MM.1S (cell line): ENCODE data around the gene CPNE1.
"Not testable (repeated sequence)": the region's sequence is repeated elsewhere in the genome, so short reads cannot be mapped to it uniquely, and the experiment has no call there.

Experiments
- DNase-seq: peaks from one replicate; pipeline ENCODE4 v3.0.0-alpha.2; 2015
- H2AFZ ChIP-seq: fragments of 300-600 bp; sonication (generic); 2 replicates; pipeline ENCODE4 v1.6.0; 2016; ENCODE audit warnings: antibody characterized with exemption, low read length
- H3F3A ChIP-seq: fragments of 300-600 bp; sonication (generic); 2 replicates; pipeline ENCODE4 v1.6.1; 2016; ENCODE audit warnings: mild to moderate bottlenecking, antibody characterized with exemption, low read length, moderate library complexity, mixed read lengths; ENCODE audit not compliant: insufficient read depth
- H3K27ac ChIP-seq: fragments of 300-600 bp; sonication (generic); 2 replicates; pipeline ENCODE4 v1.5.1; 2016; ENCODE audit warnings: mild to moderate bottlenecking, low read length
- H3K27me3 ChIP-seq: fragments of 300-600 bp; sonication (generic); replicated peaks from 2 replicates; pipeline ENCODE4 v1.6.0; 2016; ENCODE audit warnings: low read length; ENCODE audit not compliant: insufficient read depth
- H3K36me3 ChIP-seq: fragments of 300-600 bp; sonication (generic); replicated peaks from 2 replicates; pipeline ENCODE4 v1.6.1; 2016; ENCODE audit warnings: mild to moderate bottlenecking, low read length, mixed read lengths; ENCODE audit not compliant: insufficient read depth
- H3K4me1 ChIP-seq: fragments of 300-600 bp; sonication (generic); 2 replicates; pipeline ENCODE4 v1.6.1; 2016; ENCODE audit warnings: low read length, mixed read lengths
- H3K4me2 ChIP-seq: fragments of 300-600 bp; sonication (generic); 2 replicates; pipeline ENCODE4 v1.6.0; 2016; ENCODE audit warnings: low read depth, low read length
- H3K4me3 ChIP-seq: fragments of 300-600 bp; sonication (generic); 2 replicates; pipeline ENCODE4 v1.5.1; 2016; ENCODE audit warnings: low read length, mixed read lengths
- H3K79me2 ChIP-seq: fragments of 300-600 bp; sonication (generic); 2 replicates; pipeline ENCODE4 v1.6.1; 2016; ENCODE audit warnings: mixed run types, low read length, mixed read lengths
- H3K9ac ChIP-seq: fragments of 300-600 bp; sonication (generic); 2 replicates; pipeline ENCODE4 v1.6.1; 2016; ENCODE audit warnings: low read length, mixed read lengths
- H3K9me2 ChIP-seq: fragments of 300-600 bp; sonication (generic); replicated peaks from 2 replicates; pipeline ENCODE4 v1.6.1; 2016; ENCODE audit warnings: mild to moderate bottlenecking, low read length, mixed read lengths; ENCODE audit not compliant: insufficient read depth
- H3K9me3 ChIP-seq: fragments of 300-600 bp; sonication (generic); replicated peaks from 2 replicates; pipeline ENCODE4 v1.6.1; 2016; ENCODE audit warnings: mild to moderate bottlenecking, low read length, mixed read lengths; ENCODE audit not compliant: insufficient read depth
- H4K20me1 ChIP-seq: fragments of 300-600 bp; sonication (generic); 2 replicates; pipeline ENCODE4 v1.6.1; 2016; ENCODE audit warnings: mild to moderate bottlenecking, low read length, moderate library complexity, mixed read lengths; ENCODE audit not compliant: insufficient read depth
- EZH2 ChIP-seq: fragments of 300-600 bp; sonication (generic); optimal IDR thresholded peaks from 2 replicates; pipeline ENCODE3; 2017; ENCODE audit warnings: low read depth, mild to moderate bottlenecking, antibody characterized with exemption, low read length, mixed read lengths
- EZH2phosphoT487 ChIP-seq: fragments of 300-600 bp; sonication (generic); IDR thresholded peaks from 2 replicates; pipeline ENCODE4 v1.6.1; 2018; ENCODE audit warnings: antibody characterized with exemption, low read length
- TF ChIP-seq, protein P1 (sequence below): fragments of 300-600 bp; sonication (generic); IDR thresholded peaks from 2 replicates; pipeline ENCODE4 v1.5.1; 2016; ENCODE audit warnings: antibody characterized with exemption, low read length, mixed read lengths

Gene CPNE1

DNA sequence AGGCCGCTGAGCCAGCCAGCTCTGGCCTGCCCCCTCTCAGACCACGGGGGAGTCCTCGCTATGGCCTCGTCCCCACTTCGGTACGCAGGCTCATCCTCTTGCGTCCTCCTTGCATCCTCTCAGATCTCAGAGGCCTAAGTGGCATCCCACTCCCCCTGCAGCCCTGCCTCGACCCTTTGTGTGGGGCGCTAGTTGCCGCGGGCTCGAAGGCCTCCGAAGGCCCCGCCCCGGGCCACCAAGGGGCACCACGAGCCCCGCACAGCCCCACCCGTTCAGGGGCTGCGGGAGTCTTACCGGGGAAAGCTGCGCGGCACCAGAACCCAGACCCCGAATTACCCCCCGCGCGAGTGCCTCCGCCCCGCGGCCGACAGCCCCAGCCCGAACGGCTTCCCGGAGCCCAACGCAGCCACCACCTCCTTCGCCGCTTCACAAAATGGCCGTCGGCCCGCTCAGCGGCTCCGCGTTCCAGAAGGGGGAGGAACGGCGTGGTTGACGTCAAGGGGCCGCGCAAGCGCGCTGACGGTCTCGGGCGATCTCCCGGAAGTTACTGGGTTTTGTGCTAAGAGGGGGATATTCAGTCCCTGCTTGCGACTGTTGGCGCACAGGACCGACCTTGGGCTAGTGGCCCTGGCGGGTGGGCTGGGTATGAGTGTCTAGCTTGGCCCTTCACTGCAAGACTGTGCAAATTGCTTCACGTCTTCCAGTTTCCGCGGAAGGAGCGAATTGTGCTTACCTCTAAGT is at the start of gene CPNE1, which contains the start of gene RBM12:
Gene CPNE1 (minus strand): TSS at position 435 of the 741 bp plus-strand sequence. CDS start 31,977 bp downstream, outside the sequence.
Gene RBM12 (minus strand): TSS at position 435 of the 741 bp plus-strand sequence. CDS start 9,578 bp downstream, outside the sequence.
- H3K4me2 ChIP-seq, result peak within 1 kb of the TSS; percentile 82
- peak within 1 kb of the TSS; percentile 89 for H2AFZ ChIP-seq
- DNase-seq, result peak; percentile 93
- H3F3A ChIP-seq, result peaks cover 27% of the 10 kb centered on the region
- H3K4me1 ChIP-seq, result peaks cover 31% of the 10 kb centered on the region
- no peaks in the 10 kb centered on the region for H3K9me3 ChIP-seq
- peaks cover 51% of the 10 kb centered on the region for H3K79me2 ChIP-seq
- H3K36me3 ChIP-seq, result no peaks in the 10 kb centered on the region
- H3K4me3 ChIP-seq, result peak within 1 kb of the TSS; percentile 92
- no peaks in the 10 kb centered on the region for H3K27me3 ChIP-seq
- TF ChIP-seq EZH2 (no peak), EZH2phosphoT487 (no peak)
- TF ChIP-seq, protein P1, sequence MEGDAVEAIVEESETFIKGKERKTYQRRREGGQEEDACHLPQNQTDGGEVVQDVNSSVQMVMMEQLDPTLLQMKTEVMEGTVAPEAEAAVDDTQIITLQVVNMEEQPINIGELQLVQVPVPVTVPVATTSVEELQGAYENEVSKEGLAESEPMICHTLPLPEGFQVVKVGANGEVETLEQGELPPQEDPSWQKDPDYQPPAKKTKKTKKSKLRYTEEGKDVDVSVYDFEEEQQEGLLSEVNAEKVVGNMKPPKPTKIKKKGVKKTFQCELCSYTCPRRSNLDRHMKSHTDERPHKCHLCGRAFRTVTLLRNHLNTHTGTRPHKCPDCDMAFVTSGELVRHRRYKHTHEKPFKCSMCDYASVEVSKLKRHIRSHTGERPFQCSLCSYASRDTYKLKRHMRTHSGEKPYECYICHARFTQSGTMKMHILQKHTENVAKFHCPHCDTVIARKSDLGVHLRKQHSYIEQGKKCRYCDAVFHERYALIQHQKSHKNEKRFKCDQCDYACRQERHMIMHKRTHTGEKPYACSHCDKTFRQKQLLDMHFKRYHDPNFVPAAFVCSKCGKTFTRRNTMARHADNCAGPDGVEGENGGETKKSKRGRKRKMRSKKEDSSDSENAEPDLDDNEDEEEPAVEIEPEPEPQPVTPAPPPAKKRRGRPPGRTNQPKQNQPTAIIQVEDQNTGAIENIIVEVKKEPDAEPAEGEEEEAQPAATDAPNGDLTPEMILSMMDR, result no peak
- H3K9ac ChIP-seq, result peak within 1 kb of the TSS; percentile 96
- peak within 1 kb of the TSS; percentile 80 for H3K27ac ChIP-seq
- H4K20me1 ChIP-seq, result peaks cover 39% of the 10 kb centered on the region
- no peaks in the 10 kb centered on the region for H3K9me2 ChIP-seq

DNA sequence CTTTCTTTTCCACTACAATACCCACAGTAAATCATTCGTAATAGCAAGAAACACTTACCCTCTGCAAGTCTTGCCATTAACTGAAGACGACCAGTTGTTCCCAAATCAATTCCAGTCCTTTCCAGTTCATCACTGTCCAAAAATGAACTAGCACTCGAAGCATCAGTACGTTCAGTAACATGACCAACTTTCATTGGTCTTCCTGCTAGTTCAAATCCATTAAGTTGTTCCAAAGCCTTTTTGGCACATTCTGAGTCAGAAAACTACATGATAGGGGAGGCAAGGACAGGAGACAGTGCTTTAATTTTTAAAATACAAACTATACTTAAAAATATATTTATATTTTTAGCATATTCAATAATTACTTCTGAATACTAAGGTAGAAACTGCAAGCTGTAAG is 49.4 kb upstream of the CPNE1 start:
- no peaks in the 10 kb centered on the region for H3K9me2 ChIP-seq
- TF ChIP-seq, protein P1, result no peak
- no peak for TF ChIP-seq EZH2phosphoT487
- no peak for TF ChIP-seq EZH2
- no peaks in the 10 kb centered on the region for H3K27me3 ChIP-seq
- no peak for DNase-seq
- peaks cover 26% of the 10 kb centered on the region for H3F3A ChIP-seq
- no peak overlapping the region for H3K4me3 ChIP-seq
- no peaks in the 10 kb centered on the region for H3K9me3 ChIP-seq
- H3K27ac ChIP-seq, result no peak overlapping the region
- H3K36me3 ChIP-seq, result peaks cover 39% of the 10 kb centered on the region
- peaks cover 97% of the 10 kb centered on the region for H3K79me2 ChIP-seq
- H4K20me1 ChIP-seq, result peaks cover 61% of the 10 kb centered on the region
- H3K4me1 ChIP-seq, result no peaks in the 10 kb centered on the region; the same call in 1 of the 2 replicates
- no peak overlapping the region for H3K9ac ChIP-seq
- H3K4me2 ChIP-seq, result no peak overlapping the region
- H2AFZ ChIP-seq, result no peak overlapping the region

DNA sequence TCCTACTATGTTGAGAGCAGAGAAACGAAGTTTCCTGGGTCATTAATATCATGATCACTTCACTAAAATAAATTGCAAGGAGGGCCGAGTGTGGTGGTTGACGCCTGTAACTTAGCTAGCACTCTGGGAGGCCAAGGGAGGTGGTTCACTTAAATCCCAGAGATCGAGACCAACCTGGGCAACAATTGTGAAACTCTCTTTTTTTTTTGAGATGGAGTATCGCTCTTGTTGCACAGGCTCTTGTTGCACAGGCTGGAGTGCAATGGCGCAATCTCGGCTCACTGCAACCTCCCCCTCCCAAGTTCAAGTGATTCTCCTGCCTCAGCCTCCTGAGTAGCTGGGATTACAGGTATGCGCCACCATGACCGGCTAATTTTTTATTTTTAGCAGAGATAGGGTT is 48.4 kb upstream of the CPNE1 start:
- Histone ChIP-seq H3K36me3 (peaks cover 39% of the 10 kb centered on the region), H3K79me2 (peaks cover 97% of the 10 kb centered on the region), H3F3A (peaks cover 26% of the 10 kb centered on the region), H4K20me1 (peaks cover 55% of the 10 kb centered on the region)
- H3K9ac ChIP-seq, H3K27ac ChIP-seq, H3K9me3 ChIP-seq, H2AFZ ChIP-seq, H3K27me3 ChIP-seq, H3K4me2 ChIP-seq, H3K9me2 ChIP-seq, DNase-seq, H3K4me3 ChIP-seq, H3K4me1 ChIP-seq: not testable (repeated sequence)
